EH (cell line): ENCODE measurements around the gene ANKMY2.
"Not testable (repeated sequence)": the region's sequence is repeated elsewhere in the genome, so short reads cannot be mapped to it uniquely, and the experiment has no call there.

Experiments
- DNase-seq: peaks from one replicate; pipeline ENCODE4 v3.0.0-alpha.2; 2015; ENCODE audit warnings: low read depth

ANKMY2 gene

DNA sequence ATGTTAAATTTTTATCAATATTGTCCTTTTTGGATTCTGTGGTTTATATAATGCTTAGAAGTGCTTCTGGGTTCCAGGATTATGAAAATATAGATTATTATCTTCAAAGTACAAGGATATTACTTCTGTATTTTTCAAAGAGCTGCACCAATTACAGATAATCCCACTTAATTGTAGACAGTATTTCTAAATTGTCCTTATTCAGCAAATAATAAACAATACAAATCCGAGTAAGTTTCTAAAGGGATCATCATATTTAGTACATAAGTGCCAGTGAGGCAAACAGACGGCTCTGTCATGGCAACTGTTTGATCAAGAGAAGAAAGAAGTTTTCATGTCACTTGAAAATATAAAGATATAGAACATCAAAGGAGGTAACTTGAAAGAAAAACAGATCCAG, 19.2 kb downstream of the ANKMY2 start:
- no peak for DNase-seq

DNA sequence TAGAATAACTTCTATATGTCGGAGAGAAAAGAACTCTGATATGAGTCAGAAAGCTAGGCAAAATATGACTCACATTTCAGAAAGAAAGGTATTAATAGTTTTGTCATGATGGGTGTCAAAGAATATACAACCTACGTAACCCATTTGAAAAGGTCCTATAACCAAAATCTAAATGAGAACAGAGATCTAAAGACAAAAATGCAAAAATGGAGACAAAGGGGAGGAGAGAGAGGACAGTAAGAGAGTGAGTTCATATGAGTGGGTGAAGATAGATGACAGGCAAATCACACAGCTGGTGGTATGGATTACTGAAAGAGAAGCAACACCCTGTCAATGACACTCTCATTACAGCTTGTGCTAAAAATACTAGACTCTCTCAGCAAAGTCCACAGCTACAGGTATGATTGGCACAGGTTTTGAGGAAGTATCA, 25.6 kb downstream of the ANKMY2 start:
- no peak for DNase-seq

DNA sequence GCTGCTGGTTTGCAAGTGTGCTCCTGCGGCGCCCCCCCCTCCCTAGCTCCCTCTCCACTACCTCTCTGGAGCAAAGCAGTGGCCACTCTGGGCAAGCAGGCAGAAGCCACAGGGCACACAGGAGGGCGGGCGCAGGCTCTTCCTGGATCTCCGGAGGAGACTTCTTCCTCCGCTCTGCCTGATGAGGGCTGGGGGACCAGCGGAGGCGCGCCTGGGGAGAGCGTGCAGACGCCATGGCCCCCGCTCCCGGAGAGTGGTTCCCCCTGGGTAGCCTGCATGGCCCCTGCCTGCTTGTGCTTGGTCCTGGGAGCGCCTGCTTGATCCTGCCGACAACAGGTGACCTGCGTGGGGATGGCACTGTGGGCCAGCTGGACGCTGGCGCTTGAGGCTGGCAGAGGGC, 29.0 kb downstream of the ANKMY2 start:
- no peak for DNase-seq

DNA sequence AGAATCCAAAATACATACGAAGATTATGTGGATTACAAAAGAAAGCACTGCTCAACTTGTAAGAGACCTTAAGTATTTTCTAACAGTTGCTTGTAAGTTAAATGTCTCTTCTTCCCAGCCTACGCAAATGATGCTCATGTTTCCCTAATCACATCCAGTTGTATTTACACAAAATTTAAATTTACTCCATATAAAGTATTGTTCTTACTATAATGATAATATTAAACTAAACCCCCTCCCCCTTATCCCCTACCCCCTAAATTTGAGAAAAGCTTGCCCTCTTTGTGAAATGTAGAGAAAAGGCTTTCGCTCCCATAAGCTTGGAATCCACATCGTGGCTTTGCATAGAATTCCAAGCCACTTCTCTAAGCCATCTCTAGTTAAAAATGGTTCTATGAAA, 29.4 kb downstream of the ANKMY2 start:
- no peak for DNase-seq

DNA sequence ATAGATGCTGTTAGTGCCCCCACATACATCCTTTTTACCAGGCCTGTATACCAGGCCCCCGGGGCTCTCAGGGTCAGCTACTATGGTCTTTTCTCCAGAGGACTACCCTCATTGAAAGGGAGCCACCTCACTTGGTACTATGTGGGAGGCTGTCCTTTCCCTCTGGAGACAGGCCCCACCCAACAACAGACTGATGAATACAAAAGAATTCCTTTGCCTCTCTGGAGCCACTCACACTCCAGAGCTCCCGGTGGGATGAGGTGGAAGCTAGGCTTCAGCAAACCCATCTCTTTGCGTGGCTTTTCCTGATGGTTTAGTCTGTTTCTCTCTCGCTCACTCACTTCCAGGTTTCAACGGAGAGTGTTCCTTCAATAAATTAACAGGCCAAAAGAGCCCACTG, 30.3 kb downstream of the ANKMY2 start:
- no peak for DNase-seq

DNA sequence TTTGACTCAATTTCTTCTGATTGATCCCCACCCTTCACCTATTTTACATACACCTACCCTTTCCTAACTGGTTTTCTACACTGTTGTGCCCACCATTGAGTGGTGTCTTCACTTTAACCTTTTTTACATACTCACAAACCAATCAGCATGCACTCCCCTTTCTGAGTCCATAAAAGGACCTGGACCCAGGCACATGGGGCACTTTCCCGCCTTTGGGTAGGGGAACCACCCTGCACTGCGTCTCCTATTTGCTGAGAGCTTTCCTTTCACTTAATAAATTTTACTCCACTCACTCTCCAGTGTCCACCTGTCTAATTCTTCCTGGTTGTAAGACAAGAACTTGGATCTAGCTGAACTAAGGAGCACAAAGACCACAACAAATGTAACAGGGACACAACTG, 33.8 kb downstream of the ANKMY2 start:
- DNase-seq, result no peak

DNA sequence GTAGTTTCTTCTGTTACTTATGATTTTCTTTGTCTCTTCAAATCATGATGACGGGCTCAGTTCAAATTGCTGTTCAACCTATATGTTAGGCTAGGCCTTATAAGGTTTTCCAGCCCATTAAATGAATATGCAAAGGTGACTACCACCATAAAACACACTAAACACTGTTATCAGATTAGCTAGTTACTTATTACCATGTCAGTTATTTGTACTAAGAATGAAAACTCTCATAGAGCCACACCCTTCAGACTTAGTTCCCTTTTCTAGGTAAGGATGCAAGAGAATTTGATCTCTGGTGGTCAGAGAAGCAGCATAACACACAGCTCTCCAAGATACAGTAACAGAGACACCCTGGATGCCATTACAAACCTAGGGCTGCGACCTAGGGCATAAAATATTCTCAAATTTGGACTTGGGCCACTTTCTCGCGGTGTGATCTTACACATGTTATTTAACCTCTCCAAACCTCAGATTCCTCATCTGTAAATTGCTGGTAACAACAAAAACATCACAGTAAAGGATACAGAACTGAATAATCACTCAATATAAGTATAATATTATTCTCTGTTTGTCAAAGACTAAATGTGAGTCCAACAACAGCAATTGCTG, 35.6 kb downstream of the ANKMY2 start:
- DNase-seq, result peak; percentile 32

DNA sequence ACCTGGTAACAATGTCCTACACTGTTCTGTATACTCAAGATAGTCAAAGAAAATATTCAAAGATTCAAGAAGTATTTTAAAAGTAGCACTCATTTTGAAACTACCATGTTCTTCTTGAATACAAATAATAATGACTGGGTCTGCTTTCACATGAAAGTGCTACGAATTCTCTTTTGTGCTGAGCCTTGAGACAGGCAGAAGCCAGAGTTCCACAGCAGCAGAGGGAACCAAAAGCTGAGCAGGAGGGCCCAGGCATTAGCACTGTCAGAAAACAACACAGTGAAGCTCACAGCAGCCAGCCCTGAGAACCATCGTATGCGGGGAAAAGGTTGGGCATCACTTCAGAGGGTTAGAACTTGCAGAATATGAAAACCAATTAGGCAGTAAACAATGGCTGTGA, 38.9 kb downstream of the ANKMY2 start:
- DNase-seq, result no peak

DNA sequence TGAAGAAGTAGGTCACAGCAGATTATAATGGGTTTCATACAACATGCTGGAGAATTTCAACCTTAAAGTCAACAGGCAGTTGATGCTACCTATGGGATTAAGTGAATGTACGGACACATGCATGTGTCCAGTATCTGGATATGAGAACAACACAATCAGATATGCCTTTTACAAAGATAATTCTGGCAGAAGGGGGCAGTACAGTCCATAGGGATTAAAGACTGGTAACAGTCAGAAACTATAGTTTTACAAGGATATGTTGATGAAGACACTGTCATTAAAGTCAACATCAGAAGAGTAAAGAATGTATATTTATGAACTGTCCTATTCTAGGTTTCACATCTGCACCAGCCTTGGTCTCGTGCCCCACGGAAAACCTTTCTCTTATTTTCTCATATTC, 41.5 kb downstream of the ANKMY2 start:
- DNase-seq, result peak; percentile 42

DNA sequence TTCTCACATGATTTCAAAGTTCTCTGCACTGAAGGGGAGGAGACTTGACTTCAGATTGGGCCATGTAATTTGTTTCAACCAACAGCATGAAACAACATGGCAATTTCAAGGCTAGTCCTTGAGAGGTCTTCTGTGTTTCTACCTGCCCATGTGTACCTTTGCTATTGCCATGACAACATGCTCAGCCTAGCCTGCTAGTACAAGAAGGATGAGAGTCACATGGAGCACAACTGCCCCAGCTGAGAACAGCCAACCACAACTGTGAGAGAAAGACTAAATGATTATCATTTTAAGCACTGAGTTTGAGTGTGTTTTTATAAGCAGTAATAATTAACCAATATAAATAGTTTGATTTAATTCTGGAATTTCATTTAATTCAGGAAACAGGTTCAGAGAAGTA, 41.9 kb downstream of the ANKMY2 start:
- no peak for DNase-seq

DNA sequence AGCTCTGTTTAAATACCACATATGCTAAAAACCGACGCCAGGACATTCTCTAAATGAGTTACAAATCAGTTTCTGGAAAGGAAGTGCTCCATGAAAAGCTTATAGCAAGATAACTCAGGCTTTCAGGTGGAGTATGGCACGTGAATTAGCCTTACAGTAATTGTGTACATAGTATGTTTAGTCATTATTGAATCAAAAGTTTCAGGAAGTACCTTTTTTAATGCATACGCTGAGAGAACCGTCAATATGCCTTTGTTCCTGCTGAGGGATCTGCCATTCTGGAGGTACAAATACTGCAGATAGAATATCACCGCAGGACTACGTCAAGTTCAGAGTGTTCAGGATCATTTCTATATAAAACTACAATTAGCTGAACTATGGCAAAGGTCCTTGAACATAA, 45.7 kb downstream of the ANKMY2 start:
- no peak for DNase-seq

DNA sequence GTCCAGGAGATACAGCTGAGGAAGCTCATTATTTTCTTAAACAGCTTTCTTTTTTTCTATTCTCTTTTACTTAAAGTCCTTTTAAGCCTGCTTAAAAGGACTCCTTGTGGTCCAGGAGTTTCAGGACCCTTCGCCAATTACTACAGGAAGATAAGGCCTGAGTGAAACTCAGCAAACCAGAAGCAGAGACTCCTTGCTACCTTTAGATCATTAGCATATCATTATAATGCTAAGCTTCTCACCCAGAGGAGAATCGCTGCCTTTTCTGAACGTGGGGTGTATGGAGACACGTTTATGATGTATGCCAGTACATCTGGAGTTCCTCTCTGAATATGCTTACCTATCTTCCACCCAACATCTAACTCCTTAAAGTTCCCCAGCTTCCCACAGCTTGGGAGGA, 47.5 kb downstream of the ANKMY2 start:
- no peak for DNase-seq

DNA sequence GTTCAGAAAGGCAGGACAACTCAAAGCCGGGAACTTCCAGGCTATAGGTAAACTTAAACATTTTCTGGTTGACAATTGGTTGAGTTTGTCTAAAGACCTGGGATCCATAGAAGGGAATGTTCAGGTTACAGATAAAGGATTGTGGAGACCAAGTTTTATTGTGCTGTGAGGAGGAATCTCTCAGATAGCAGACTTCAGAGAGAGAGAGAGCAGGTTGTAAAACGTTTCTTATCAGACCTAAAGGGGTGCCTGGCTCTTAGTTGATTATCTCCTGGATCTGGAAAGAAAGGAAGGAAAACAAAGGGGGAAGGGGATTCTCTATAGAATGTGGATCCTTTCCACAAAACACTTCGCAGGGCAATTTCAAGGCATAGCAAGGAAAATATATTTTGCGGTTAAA, 50.0 kb downstream of the ANKMY2 start:
- DNase-seq, result not testable (repeated sequence)

DNA sequence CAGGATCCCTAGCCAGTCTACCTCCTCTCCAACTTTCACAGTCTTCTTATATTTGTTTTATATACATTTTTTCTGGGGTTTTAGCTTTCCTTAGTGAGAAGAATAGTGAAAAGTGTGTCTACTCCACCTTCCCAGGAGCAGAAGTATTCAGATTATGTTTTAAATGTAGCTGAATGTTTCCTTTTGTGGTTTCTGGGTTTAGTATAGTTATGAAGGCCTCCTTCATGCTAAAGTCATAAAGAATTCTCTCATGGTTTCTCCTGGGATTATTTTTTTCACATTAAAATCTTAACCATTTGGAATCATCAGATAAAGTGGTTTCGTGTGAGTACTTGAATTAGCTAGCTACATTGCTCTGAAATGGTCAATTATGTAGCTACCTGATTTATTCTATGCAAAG, 50.9 kb downstream of the ANKMY2 start:
- DNase-seq, result peak; percentile 30

DNA sequence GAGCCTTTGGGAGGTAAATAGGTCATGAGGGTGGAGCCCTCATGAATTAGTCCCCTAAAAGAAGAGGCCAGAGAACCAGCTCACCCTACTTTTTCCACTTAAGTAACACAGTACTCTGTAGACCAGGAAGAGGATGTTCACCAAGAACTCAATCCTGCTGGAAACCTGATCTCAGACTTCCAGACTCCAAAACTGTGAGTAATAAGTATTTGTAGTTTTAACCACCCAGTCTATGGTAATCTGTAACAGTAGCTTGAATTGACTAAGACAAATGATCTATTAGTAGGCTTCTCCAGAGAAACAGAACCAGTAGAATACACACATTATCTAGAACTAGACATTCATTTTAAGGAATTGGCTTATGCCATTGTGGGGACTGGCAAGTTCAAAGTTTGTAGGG, 51.5 kb downstream of the ANKMY2 start:
- peak; percentile 51 for DNase-seq

DNA sequence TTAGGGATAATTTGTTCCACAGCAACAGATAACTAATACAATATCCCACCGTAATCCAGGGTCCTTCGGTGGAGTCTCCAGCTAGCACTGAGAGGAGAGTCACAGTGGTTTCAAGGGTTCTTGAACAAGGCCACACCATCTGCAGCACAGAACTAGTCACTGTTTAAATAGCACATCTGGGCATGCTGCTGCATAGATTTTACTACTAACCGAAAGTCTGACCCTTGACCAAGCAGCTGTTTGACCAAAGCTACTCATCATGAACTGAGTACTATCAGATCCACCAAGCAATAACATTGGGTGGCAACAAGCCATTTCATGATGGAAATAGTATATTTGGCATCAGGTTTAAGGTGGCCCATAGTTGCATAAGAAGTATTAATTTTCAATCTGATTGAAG, 53.2 kb downstream of the ANKMY2 start:
- DNase-seq, result no peak

DNA sequence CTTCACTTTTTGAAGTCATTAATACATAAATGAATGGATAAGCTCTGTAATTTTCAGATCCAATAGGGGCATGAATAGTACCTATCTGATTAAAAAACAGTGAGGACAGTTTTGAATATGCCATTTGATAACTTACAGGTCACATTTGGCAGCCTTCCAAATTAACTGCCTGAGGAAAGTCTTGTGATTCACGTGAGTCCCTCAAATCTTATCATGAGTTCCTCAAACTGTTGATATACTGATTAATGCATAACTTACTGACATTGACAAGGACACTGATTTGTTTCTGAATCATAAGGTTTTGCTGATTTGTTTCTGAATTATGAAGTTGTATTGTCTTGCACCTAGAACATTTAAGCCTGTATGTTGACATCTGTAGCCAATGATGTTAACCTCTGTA, 55.1 kb downstream of the ANKMY2 start:
- DNase-seq, result no peak

DNA sequence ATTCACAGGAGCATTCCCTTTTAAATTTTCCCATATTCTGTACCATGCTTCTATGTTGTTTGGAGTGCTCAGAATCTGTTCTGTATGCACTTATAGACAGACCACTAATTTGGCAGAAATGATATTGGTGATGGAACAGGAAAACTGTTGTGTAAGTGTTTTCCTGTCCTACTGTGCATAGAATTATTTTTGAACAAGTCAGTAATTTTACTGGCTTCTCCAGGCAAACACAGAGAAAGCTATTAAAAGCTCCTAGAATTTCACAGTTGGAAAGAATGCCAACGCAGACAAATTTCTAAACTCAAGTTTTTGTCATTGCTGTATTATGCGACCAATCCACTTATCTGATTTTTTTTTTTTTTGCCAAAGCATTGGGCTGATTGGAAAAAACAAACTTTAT, 55.7 kb downstream of the ANKMY2 start:
- peak; percentile 22 for DNase-seq

DNA sequence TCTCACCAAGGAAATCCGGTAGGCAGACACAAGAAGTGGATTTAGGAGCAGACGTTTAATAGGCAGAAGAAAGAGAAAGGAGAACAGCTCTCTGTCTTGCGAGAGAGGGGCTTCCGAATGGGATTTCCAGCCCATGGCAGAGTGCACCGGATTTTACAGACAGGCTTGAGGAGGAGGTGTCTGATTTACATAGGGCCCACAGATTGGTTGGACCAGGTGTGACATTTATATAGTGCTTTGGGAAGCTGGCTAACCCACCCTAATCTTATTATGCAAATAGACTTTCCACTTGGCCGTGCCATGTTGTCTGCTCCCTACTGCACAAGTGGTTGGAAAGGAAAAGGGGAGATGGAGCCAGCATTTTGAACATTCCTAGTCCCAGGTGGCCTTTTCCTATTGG, 57.8 kb downstream of the ANKMY2 start:
- DNase-seq, result no peak

DNA sequence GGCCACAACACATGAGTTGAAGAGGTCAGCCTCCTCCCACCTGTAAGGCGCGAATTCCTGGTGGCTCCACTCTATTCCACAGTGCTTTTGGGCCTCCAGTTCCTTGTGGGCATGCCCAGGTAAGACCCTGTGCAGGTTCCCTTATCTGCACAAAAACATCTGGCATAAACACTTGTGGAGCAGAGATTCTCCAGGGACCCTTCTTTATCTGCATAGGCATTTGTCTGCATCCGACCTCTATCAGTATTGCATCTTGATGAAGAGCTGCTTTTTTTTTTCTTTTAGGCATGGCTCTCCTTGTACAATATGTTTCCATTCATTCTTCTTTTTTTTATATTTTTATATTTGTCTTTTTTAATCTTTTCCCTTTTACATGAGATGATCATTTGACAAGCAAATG, 58.4 kb downstream of the ANKMY2 start:
- DNase-seq, result no peak

DNA sequence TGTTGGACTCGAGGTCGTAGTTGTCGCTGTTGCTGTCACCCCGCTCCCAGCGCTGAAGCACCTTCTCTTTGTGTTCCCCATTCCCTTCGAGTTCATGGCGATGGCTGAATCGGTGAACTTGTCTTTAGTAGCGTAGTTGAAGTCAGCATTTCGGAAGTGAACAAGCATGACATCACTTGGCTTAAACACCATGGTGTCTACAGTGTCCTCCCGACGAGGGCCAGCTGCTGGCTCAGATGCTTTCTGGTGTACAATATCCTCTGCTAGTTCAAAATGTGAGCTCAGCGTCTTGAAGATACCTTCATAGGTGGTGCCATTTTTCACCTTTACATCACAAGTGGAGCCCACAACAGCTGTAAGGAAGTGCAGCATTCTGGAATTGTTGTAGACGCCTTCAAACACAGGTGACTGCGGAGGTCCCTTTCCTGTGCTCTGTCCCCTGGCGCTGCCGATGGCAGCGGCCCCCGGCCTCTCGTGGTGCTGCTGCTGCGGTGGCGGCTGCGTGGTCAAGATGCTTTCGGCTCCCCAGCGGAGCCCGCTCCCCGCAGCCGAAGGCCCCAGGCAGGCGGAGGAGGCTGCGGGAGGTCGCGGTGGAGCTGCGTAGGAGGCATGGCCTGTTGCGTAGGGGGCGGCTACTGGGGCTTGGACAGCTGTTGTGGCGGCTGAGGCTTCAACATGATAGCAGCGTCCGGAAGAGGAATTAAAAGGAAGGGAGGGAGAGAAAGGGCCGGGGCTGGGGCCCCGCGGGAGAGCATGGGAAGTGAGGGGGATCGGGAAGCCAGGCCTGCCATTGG, 59.3 kb downstream of the ANKMY2 start:
- DNase-seq, result no peak

DNA sequence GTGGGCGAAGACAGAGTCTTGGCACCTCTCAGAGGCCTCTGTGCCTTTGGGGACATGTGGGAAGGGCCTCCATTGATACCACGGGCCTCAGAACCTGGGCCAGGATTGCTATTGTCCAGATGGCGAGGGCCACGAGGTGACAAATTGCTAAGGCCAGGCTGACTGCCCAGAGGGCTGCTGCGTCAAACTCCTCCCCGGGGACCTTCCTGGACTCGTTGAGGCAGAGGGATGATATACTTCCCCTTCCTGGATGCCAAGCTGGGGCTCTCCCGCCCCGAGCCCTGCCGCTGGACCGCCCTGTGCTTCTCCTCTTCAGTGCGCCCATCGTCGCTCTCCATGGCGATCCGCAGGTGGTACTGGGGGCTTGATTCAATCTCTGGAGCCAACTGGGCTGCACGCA, 60.0 kb downstream of the ANKMY2 start:
- DNase-seq, result no peak

DNA sequence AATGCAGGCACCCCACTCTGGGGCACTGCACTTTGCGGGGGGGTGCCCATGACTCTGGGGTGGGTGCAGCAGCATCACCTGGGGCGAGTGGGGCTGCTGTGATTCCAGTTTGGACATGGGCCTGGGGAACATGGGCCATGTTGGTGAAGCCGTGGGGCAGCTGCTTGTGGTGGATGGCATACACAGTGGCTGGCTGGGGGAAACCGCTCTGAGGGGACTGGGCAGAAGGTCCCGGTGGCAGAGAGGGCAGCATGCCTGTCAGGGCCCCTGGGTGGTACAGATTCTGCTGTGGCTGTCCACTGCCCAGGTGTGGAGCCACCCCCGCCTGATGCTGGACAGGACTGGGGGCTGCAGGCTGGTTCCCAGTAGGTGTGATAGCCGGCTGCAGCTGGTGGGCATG, 61.7 kb downstream of the ANKMY2 start:
- DNase-seq, result no peak

DNA sequence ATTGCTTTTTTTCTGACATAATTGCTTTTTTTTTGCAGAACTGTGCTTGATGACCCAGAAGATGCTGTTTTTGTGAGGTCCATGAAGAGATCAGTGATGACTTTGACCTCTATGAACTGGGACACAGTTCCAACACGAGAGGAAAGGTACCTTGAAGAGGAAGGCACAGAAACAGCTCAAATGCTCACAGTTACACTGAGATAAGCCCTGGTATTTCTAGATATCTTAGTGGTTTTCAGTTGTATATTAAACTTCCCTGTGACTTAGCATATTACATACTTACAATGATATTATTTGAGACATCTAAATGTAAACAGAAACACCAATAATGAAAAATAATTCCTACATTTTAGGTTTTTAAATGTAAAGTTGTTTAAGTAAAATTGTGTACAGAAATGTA, 64.3 kb downstream of the ANKMY2 start:
- DNase-seq, result no peak
